ENCODE data around the gene ABCG8. TPM values are rescaled to one million over a fixed set of nuclear protein-coding genes. Genes with fewer than 3 reads are reported as not detected.

Gene ABCG8
- total RNA-seq, 6 experiments from 2014 or later = not detected

DNA sequence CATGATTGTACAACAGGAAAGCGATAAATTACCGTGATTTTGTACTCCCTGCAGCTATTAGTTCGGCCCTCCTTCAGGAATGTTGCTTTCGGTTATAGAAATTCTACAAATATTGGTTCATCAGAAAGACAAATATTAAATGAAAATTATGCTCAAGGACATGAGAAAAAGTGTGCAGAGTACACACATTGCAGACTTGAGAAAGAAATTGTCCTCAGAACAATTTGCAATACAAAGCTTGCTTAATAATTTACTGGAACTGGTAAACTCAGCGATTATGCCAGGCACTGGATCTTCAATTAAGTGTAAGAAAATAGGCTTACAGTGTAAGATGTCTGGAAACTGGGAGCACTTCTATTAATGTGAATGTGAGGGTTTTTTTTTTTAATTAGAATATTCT, 45.9 kb downstream of the ABCG8 start:
- H3K9me3 Mint-ChIP-seq = no peaks in the 10 kb centered on the region
- TF ChIP-seq, protein P1, sequence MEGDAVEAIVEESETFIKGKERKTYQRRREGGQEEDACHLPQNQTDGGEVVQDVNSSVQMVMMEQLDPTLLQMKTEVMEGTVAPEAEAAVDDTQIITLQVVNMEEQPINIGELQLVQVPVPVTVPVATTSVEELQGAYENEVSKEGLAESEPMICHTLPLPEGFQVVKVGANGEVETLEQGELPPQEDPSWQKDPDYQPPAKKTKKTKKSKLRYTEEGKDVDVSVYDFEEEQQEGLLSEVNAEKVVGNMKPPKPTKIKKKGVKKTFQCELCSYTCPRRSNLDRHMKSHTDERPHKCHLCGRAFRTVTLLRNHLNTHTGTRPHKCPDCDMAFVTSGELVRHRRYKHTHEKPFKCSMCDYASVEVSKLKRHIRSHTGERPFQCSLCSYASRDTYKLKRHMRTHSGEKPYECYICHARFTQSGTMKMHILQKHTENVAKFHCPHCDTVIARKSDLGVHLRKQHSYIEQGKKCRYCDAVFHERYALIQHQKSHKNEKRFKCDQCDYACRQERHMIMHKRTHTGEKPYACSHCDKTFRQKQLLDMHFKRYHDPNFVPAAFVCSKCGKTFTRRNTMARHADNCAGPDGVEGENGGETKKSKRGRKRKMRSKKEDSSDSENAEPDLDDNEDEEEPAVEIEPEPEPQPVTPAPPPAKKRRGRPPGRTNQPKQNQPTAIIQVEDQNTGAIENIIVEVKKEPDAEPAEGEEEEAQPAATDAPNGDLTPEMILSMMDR (IDR thresholded peaks at IDR 0.05) = no peak
- no peak overlapping the region for H3K27ac Mint-ChIP-seq
- no peak for DNase-seq
- peaks cover 21% of the 10 kb centered on the region for H3K36me3 Mint-ChIP-seq (ENCODE audit: low read depth)
- no peak overlapping the region for H3K4me3 Mint-ChIP-seq
- peaks cover 4% of the 10 kb centered on the region for H3K27me3 Mint-ChIP-seq (ENCODE audit: insufficient read depth)
- peaks cover 7% of the 10 kb centered on the region for H3K4me1 Mint-ChIP-seq (ENCODE audit: low read depth)

DNA sequence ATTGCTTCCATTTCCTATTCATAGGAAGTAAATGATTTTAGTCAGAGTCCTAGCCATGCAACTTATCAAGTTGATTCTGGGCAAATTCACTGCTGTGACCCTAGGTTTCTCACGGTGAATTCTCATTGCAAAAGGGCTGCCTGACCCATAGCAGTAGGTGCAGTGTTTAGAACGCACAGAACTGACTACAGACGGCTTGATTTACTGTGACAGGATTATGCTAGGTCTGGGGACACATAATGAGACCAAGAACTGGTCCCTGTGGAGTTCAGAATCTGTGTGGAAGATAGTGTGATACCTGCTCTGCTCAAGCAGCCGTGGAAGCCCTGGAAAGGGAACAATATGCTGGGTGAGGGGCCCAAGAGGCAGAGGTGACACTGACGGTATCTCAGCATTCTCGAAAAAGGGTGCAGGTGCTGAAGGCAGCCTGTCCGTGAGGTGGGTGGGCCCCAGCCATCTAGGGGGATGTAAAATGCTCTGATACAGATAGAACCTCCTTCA, 46.4 kb downstream of the ABCG8 start:
- Mint-ChIP-seq H3K9me3 (no peaks in the 10 kb centered on the region), H3K36me3 (ENCODE audit: low read depth) (peaks cover 21% of the 10 kb centered on the region), H3K4me3 (no peak overlapping the region), H3K27ac (no peak overlapping the region), H3K4me1 (ENCODE audit: low read depth) (peaks cover 7% of the 10 kb centered on the region), H3K27me3 (ENCODE audit: insufficient read depth) (peaks cover 4% of the 10 kb centered on the region)
- no peak for DNase-seq
- TF ChIP-seq, protein P1 (IDR thresholded peaks at IDR 0.05) = no peak

DNA sequence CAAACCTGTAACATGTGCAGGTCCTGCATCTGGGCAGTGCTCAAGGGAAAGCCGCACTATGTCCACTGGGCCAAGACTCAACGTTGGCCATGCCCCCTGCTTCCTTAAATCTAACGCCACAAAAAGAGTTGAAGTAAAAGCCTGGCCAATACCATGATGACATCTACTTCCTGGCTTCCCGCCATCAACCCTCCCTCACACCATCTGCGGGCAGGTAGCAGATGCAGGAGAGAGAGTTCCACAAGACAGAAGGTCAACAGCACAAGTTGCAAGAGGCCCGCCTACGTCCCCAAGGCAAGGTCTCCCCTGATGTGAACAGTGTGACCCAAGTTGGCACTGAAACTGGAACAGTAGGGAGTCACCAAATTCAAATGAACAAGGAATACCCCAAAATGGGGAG, 48.4 kb downstream of the ABCG8 start:
- H3K9me3 Mint-ChIP-seq = no peaks in the 10 kb centered on the region
- no peak overlapping the region for H3K27ac Mint-ChIP-seq
- H3K4me1 Mint-ChIP-seq (ENCODE audit: low read depth) = peaks cover 2% of the 10 kb centered on the region
- TF ChIP-seq, protein P1 (IDR thresholded peaks at IDR 0.05) = no peak
- peaks cover 1% of the 10 kb centered on the region; the same call in 1 of the 2 replicates for H3K27me3 Mint-ChIP-seq (ENCODE audit: insufficient read depth)
- H3K4me3 Mint-ChIP-seq = no peak overlapping the region
- DNase-seq = no peak
- H3K36me3 Mint-ChIP-seq (ENCODE audit: low read depth) = peaks cover 37% of the 10 kb centered on the region

DNA sequence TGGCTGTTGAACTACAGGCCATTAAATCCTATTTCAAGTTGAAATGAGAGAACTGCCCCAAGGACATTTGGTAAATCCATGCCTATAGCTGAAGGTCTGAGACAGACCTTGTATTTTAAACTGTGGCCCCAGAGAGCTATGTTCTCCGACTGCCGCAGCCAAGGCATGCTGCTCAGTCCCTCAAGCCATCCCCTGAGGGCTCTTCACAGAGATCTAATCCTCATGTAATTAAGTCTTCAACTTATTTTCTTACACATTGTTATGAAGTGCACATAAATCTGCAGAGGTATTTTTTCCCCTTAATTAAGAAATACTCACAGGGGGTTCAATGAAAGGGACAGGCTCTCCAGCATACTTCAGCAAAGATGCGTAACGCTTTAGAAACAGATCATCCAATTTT, 50.6 kb downstream of the ABCG8 start:
- Mint-ChIP-seq H3K27me3 (ENCODE audit: insufficient read depth) (peaks cover 1% of the 10 kb centered on the region; the same call in 1 of the 2 replicates), H3K4me3 (no peak overlapping the region), H3K4me1 (ENCODE audit: low read depth) (peaks cover 14% of the 10 kb centered on the region), H3K27ac (no peak overlapping the region), H3K36me3 (ENCODE audit: low read depth) (peaks cover 54% of the 10 kb centered on the region), H3K9me3 (no peaks in the 10 kb centered on the region)
- DNase-seq = no peak
- TF ChIP-seq, protein P1 (IDR thresholded peaks at IDR 0.05) = no peak

DNA sequence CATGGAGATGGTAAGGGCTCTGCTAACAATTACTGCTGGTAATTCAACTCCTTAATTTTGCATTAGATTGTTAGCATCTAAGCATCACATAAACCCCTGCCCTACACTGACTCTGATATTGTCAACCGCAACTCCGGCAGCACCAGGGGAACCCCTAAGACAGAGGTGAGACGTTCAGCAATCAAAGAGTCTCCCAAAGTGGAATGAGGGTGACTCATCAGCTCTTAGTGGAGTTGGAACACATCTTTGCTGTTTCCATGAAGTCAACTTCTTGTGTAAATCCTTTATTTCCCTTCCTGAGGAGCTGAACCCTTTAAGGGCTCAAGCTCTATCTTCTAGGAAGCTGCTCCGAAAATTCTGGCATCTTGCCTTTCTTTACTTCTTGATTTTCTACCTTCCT, 52.1 kb downstream of the ABCG8 start:
- H3K4me3 Mint-ChIP-seq = no peak overlapping the region

More for the DNA sequence above, 52.1 kb downstream of the ABCG8 start:
- DNase-seq = no peak
- peaks cover 1% of the 10 kb centered on the region; the same call in 1 of the 2 replicates for H3K27me3 Mint-ChIP-seq (ENCODE audit: insufficient read depth)
- no peak overlapping the region for H3K27ac Mint-ChIP-seq
- no peaks in the 10 kb centered on the region for H3K9me3 Mint-ChIP-seq
- TF ChIP-seq, protein P1 (IDR thresholded peaks at IDR 0.05) = no peak
- peaks cover 54% of the 10 kb centered on the region for H3K36me3 Mint-ChIP-seq (ENCODE audit: low read depth)
- peaks cover 14% of the 10 kb centered on the region for H3K4me1 Mint-ChIP-seq (ENCODE audit: low read depth)

Measured in HFFc6 (cell line).